HCT116 (cell line): ENCODE data around the gene TOX2. TPM values are rescaled to one million over a fixed set of nuclear protein-coding genes. Genes with fewer than 3 reads are reported as not detected.

Source experiments
- ATAC-seq: fragments of 200-7000 bp; cut with Tn5 transposase; 2 replicates; pipeline ENCODE4 v1.9.1; 2020; ENCODE audit warnings: mild to moderate bottlenecking, moderate library complexity
- BruUV-seq: library from RNA; stranded (reverse); fragments of 400-500 nt; replicated peaks from 2 replicates; lab custom pipeline; 2021; lab: Mats Ljungman, UMichigan
- CTCF ChIA-PET: fragments of 300-600 bp; sonication (Branson Sonifier 250); formaldehyde crosslinking; loops from one replicate; lab custom pipeline; 2021; ENCODE audit warnings: antibody characterized with exemption; lab: Charles Lee
- POLR2A ChIA-PET: fragments of 300-600, 350-600 bp; sonication (Branson Sonifier 250); formaldehyde crosslinking; loops from one replicate; lab custom pipeline; 2021; ENCODE audit warnings: antibody characterized with exemption; lab: Charles Lee
- RAD21 ChIA-PET, 2 experiments: fragments of 300-600 bp; sonication (Branson Sonifier 250); formaldehyde crosslinking; loops; one replicate each; lab custom pipeline; 2023; ENCODE audit warnings: low total read pairs in 2 of 2; ENCODE audit not compliant: uncharacterized antibody in 2 of 2, unreplicated experiment in 2 of 2, low non-redundant PET in 1 of 2; lab: Charles Lee
- DNase-seq: peaks from one replicate; pipeline ENCODE4 v3.0.0-alpha.2; 2010; ENCODE audit warnings: low read depth, low spot score
- H2AFZ ChIP-seq: fragments of 200-600 bp; shearing (Covaris generic), sonication (generic); 2 replicates; pipeline ENCODE4 v1.6.1; 2017; ENCODE audit warnings: low read depth, mixed run types, mixed read lengths, antibody characterized with exemption, low read length; ENCODE audit not compliant: poor library complexity, severe bottlenecking
- H3K27ac ChIP-seq: 2 replicates; pipeline ENCODE4 v1.5.1; 2012; ENCODE audit warnings: low read depth, low read length
- H3K27me3 ChIP-seq: fragments of 200-600 bp; sonication (generic); 2 replicates; pipeline ENCODE4 v1.6.1; 2016; ENCODE audit warnings: mixed run types, low read length, mixed read lengths; ENCODE audit not compliant: insufficient read depth
- H3K36me3 ChIP-seq, 2 experiments: fragments of 200-500 bp in 1 of 2; fragments of 200-600 bp in 1 of 2; sonication (Bioruptor generic) in 1 of 2; sonication (generic) in 1 of 2; 2 replicates each; pipeline versions ENCODE4 v1.5.1 to v1.6.1; 2014 to 2016; ENCODE audit warnings: low read length in 2 of 2, inconsistent platforms in 1 of 2, mixed read lengths in 1 of 2, mixed run types in 1 of 2; ENCODE audit not compliant: insufficient read depth in 2 of 2, control insufficient read depth in 1 of 2
- H3K4me1 ChIP-seq, 2 experiments: fragments of 200-600 bp in 1 of 2; sonication (generic) in 1 of 2; 2 replicates each; pipeline versions ENCODE4 v1.5.1 to v1.6.1; 2012 to 2017; ENCODE audit warnings: low read length in 2 of 2, inconsistent platforms in 1 of 2, mild to moderate bottlenecking in 1 of 2, mixed read lengths in 1 of 2, mixed run types in 1 of 2, moderate library complexity in 1 of 2; ENCODE audit not compliant: insufficient read depth in 2 of 2, control insufficient read depth in 1 of 2
- H3K4me2 ChIP-seq: fragments of 200-600 bp; sonication (generic); 2 replicates; pipeline ENCODE4 v1.6.1; 2017; ENCODE audit warnings: mixed run types, low read length, mixed read lengths
- H3K4me3 ChIP-seq, 2 experiments: fragments of 200-600 bp in 1 of 2; sonication (generic) in 1 of 2; replicated peaks in 1 of 2; 2 replicates each; pipeline ENCODE4 v1.5.1; 2011 to 2016; ENCODE audit warnings: low read length in 2 of 2, control low read depth in 1 of 2, low read depth in 1 of 2, mild to moderate bottlenecking in 1 of 2, mixed read lengths in 1 of 2, mixed run types in 1 of 2
- H3K79me2 ChIP-seq: fragments of 200-600 bp; sonication (generic); 2 replicates; pipeline ENCODE4 v1.6.1; 2017; ENCODE audit warnings: mild to moderate bottlenecking, mixed run types, low read length, moderate library complexity, mixed read lengths; ENCODE audit not compliant: insufficient read depth
- H3K9ac ChIP-seq: fragments of 200-600 bp; sonication (generic); 2 replicates; pipeline ENCODE4 v1.6.1; 2016; ENCODE audit warnings: low read length, mixed read lengths
- H3K9me2 ChIP-seq: fragments of 200-600 bp; sonication (generic), shearing (Covaris generic); 2 replicates; pipeline ENCODE4 v1.6.1; 2017; ENCODE audit warnings: mixed run types, mild to moderate bottlenecking, moderate library complexity; ENCODE audit not compliant: insufficient read depth
- H3K9me3 ChIP-seq, 2 experiments: fragments of 200-500 bp in 1 of 2; fragments of 200-600 bp in 1 of 2; sonication (Bioruptor generic) in 1 of 2; sonication (generic) in 1 of 2; 2 replicates each; pipeline ENCODE4 v1.6.1; 2014 to 2017; ENCODE audit warnings: low read length in 2 of 2, mixed read lengths in 2 of 2, inconsistent platforms in 1 of 2, low read depth in 1 of 2, mild to moderate bottlenecking in 1 of 2, mixed run types in 1 of 2, moderate library complexity in 1 of 2; ENCODE audit not compliant: control insufficient read depth in 1 of 2, insufficient read depth in 1 of 2
- H4K20me1 ChIP-seq: fragments of 200-600 bp; sonication (generic), shearing (Covaris generic); 2 replicates; pipeline ENCODE4 v1.6.1; 2017; ENCODE audit warnings: mixed run types, mild to moderate bottlenecking, moderate library complexity; ENCODE audit not compliant: insufficient read depth
- MAX ChIP-seq: IDR thresholded peaks from 2 replicates; pipeline ENCODE4 v1.6.1; 2012
- REST ChIP-seq: IDR thresholded peaks from 2 replicates; pipeline ENCODE4 v1.6.1; 2012; ENCODE audit warnings: low read depth
- SIN3A ChIP-seq: IDR thresholded peaks from 2 replicates; pipeline ENCODE4 v1.6.1; 2012; ENCODE audit warnings: low read depth
- SP1 ChIP-seq: IDR thresholded peaks from 2 replicates; pipeline ENCODE4 v1.6.1; 2012; ENCODE audit warnings: low read depth
- ZFX ChIP-seq: fragments of 450-650 bp; IDR thresholded peaks from 2 replicates; pipeline ENCODE4 v1.6.1; 2017
- intact Hi-C: fragments of 100-400 bp; cut with micrococcal nuclease; formaldehyde crosslinking; loops from 2 replicates; pipeline ENCODE4 v1.10.0; 2022
- total RNA-seq: library from RNA; stranded (reverse); gene quantifications from one replicate; pipeline ENCODE4 v1.2.1, GENCODE V29; 2021; ENCODE audit not compliant: unreplicated experiment

Gene TOX2
- total RNA-seq, 1 experiment from 2014 or later, result 39.6 TPM

- no peak for TF ChIP-seq MAX
Measured at GRCh38 chr20:44004306-44004915, 89.8 kb downstream of the TOX2 start (continued).

GRCh38 chr20:44005661-44006060, 91.0 kb downstream of the TOX2 start:
- Histone ChIP-seq H3K9me2 (no peaks in the 10 kb centered on the region), H3K9me3 (no peaks in the 10 kb centered on the region), H3K36me3 (no peaks in the 10 kb centered on the region), H2AFZ (no peak overlapping the region), H3K27ac (no peak overlapping the region), H3K79me2 (no peaks in the 10 kb centered on the region), H4K20me1 (no peaks in the 10 kb centered on the region), H3K4me1 (peaks cover 13 to 25% of the 10 kb centered on the region in 2 experiments), H3K4me2 (no peak overlapping the region), H3K27me3 (no peaks in the 10 kb centered on the region), H3K9ac (no peak overlapping the region), H3K4me3 (no peak overlapping the region)
- ChIA-PET POLR2A (no interaction called here), CTCF (interaction anchor here (0.8 kb wide), 1 partner anchor 23 kb away, joined by 3 read pairs; no protein-coding TSS in a partner anchor), RAD21 (no interaction called here)
- ATAC-seq, result no peak
- BruUV-seq, result no TSS peak
- TF ChIP-seq SIN3A (no peak), ZFX (no peak), SP1 (no peak), REST (no peak)
- DNase-seq, result no peak
- intact Hi-C loops, result no loop called here
